Urothelium cell line (cell line): Measurements from ENCODE around the gene EGF.
"Not testable (repeated sequence)": the region's sequence is repeated elsewhere in the genome, so short reads cannot be mapped to it uniquely, and the experiment has no call there.

Experiments
- DNase-seq: peaks from one replicate; pipeline ENCODE4 v3.0.0; 2011; ENCODE audit warnings: low spot score, mixed read lengths
- FAIRE-seq: peaks from 2 replicates; lab custom pipeline; 2011; peaks lifted over from hg19 to GRCh38; lab: Jason Lieb, UNC

EGF gene

GRCh38 chr4:110022457-110022856 is 109.8 kb downstream of the EGF start:
- FAIRE-seq: no peak
- DNase-seq: no peak

DNA sequence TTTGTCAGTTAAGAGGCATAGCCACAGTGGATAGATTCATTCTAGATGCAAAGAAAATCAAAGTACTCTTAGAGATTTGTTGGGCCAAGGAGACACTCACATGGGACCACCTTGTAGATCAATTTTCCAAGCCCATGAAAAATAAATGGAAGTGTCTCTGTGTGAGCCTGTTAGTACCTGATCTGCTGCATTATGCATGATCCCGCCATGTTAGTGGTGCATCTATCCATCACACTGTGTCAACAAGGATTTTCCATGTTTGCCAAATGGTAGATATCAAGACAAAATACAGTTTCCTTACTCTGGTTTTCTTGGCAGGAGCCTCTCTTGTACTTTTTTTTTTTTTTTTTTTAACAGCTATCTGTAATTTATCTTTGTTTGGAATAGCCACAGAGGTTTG is 112.4 kb downstream of the EGF start:
- DNase-seq: no peak
- no peak for FAIRE-seq

GRCh38 chr4:110025718-110026117 is 113.0 kb downstream of the EGF start:
- FAIRE-seq (no peak), DNase-seq (no peak)

DNA sequence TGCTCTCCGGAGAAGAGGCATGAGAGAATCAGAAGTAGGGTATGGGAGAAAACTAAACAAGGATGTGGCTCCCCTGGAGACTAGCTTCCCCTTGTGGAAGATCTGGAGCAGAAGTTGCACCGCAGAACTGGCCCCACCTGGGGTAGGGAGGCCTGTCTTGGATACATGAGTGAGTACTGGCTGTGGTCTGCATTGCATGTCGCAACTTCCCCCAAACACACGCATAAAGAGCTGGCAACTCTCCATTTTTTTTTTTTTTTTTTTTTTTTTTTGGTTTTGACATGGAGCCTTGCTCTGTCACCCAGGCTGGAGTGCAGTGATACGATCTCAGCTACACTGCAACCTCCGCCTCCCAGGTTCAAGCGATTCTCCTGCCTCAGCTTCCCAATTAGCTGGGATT is 119.9 kb downstream of the EGF start:
- FAIRE-seq (no peak), DNase-seq (no peak)

GRCh38 chr4:110033355-110034025 is 120.8 kb downstream of the EGF start:
- FAIRE-seq (no peak), DNase-seq (no peak)

DNA sequence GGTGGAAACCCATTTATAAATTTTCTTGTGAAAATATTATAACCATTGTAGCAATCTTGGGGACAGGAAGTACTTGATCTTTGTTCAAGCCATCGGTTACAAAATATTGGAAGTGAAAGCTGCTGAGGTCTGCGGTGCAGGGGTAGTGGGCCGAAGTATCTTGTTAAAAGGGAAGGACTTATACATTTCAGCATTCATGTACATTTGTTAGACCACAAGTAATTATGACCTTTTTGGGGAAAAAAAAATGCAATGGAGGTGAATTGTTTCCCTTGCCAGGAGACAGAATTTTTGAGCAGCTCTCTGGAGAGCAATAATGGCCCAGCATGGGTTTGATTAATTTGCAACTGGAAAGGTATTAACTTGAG is 121.3 kb downstream of the EGF start:
- no peak for FAIRE-seq

DNA sequence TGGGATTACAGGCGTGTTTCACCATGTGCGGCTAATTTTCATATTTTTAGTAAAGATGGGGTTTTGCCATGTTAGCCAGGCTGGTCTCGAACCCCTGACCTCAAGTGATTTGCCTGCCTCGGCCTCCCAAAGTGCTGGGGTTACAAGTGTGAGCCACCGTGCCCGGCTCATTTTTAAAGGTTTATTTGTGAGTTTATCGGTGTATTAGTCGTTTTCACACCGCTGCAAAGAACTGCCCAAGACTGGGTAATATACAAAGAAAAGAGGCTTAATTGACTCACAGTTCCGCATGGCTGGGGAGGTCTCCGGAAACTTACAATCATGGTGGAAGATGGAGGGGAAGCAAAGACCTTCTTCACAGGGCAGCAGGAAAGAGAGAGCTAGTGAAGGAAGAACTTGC is 126.5 kb downstream of the EGF start:
- not testable (repeated sequence) for FAIRE-seq, DNase-seq

More for the DNA sequence above, 121.3 kb downstream of the EGF start:
- DNase-seq: no peak

- no peak for DNase-seq
- FAIRE-seq: no peak
Observed at GRCh38 chr4:110041735-110042134, 129.1 kb downstream of the EGF start.

- no peak for FAIRE-seq
- DNase-seq: no peak
Observed at GRCh38 chr4:110042545-110043517, 130.1 kb downstream of the EGF start.

DNA sequence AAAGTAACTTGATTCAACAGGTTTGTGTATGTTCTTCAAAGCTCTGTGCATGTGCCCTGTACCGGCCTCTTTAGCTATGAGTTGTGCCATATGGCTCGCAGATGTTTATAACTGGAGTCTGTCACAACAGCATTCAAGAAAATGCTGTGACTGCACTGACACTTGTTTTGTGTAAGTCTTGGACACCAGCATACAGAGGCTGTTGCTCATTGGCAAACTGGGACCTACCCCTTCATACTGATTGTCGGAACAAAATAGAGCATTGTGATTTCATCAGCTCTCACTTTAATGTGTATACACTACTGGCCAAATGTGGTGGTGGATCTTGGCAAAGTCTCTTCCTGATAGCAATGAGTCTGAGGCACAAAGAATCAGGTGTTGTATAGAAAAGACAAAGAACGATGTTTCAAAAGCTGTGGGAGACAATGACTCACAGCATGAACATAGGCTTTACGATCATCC is 133.9 kb downstream of the EGF start:
- no peak for FAIRE-seq

GRCh38 chr4:110049951-110050925 is 137.6 kb downstream of the EGF start:
- DNase-seq (peak; percentile 38), FAIRE-seq (no peak)

More for the DNA sequence above, 133.9 kb downstream of the EGF start:
- DNase-seq: peak; percentile 12

GRCh38 chr4:110055158-110055768 is 142.6 kb downstream of the EGF start:
- FAIRE-seq: no peak
- no peak for DNase-seq

DNA sequence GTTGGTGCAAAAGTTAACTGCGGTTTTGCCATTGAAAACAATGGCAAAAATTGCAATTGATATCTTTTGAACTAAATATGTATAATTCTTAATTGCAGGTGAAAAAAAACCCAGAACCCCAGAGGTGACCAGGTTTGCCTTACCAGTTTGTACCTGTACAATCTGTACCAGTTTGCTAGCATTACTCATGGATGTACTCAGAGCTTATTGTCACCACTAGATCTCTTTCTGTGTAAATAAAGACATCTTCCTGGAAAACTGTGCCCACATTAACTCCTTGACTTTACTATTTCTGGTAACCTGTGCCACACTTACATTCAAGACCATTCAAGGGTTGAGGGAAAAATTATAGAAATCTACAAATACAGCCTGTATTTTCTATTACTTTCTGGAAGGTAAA is 146.0 kb downstream of the EGF start:
- FAIRE-seq (no peak), DNase-seq (no peak)

DNA sequence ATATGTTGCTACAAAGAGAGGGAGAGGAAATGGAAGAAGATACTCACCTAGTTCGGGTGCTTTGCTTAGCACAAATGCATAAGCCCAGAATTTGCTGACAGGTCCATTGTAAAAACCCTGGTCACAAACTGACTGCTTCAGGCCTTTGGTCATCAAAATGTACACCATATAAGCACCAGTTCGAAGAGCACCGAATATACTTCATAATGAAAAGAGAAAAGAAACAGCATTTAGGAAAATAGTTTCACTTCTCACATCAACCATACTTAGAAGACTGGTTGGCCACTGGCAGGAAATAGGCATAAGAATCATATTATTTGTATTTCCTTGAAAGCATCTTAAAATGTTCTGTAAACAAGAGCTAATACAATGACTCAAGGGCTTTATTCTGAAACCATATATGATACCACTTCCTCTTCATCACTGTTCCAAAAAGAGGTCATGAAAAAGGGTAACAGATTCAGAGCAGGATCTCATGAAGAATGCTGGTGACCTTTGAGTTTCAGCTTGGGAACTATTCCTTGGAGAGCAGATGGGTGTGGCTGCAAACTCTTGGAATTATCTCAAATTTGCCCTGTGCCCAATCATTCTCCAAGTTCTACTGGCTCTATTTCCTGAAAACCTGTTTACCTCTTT is 147.0 kb downstream of the EGF start:
- FAIRE-seq: no peak

GRCh38 chr4:110061076-110061475 is 148.4 kb downstream of the EGF start:
- DNase-seq: no peak
- FAIRE-seq: no peak

More for the DNA sequence above, 147.0 kb downstream of the EGF start:
- no peak for DNase-seq
